GM18870 (cell line): ENCODE results near the gene GRIN1.

Experiments used
- ATAC-seq: cut with Tn5 transposase; IDR thresholded peaks from one replicate; pipeline ENCODE4 v1.9.1; 2021; ENCODE audit warnings: moderate library complexity; ENCODE audit not compliant: unreplicated experiment

The GRIN1 gene

GRCh38 chr9:137161558-137162486 is 22.9 kb downstream of the GRIN1 start:
- no peak for ATAC-seq

DNA sequence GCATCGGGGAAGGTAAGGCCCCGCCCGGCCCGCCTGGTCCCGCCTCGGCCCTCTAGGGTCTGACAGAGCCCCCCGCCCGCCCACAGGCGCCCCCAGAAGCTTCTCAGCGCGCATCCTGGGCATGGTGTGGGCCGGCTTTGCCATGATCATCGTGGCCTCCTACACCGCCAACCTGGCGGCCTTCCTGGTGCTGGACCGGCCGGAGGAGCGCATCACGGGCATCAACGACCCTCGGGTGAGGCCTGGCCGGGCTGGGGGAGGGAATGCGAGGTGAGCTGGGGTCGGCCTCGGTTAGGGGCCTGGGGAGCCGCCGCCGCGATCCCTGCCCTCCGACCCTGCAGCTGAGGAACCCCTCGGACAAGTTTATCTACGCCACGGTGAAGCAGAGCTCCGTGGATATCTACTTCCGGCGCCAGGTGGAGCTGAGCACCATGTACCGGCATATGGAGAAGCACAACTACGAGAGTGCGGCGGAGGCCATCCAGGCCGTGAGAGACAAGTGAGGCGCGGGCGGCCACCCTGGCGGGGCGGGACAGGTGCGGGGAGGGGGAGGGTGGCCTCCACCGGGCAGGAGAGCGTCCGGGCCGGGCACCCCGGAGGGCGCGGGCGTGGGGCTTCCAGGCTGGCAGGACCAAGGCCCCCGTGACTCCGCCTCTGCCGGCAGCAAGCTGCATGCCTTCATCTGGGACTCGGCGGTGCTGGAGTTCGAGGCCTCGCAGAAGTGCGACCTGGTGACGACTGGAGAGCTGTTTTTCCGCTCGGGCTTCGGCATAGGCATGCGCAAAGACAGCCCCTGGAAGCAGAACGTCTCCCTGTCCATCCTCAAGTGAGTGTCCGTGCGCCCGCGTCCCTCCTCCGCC is 23.8 kb downstream of the GRIN1 start:
- ATAC-seq: no peak

GRCh38 chr9:137163365-137163715 is 24.4 kb downstream of the GRIN1 start:
- no peak for ATAC-seq

- ATAC-seq: no peak
Measured at GRCh38 chr9:137163805-137164204, 24.9 kb downstream of the GRIN1 start.

- ATAC-seq: no peak
Measured at GRCh38 chr9:137164370-137165249, 25.7 kb downstream of the GRIN1 start.

DNA sequence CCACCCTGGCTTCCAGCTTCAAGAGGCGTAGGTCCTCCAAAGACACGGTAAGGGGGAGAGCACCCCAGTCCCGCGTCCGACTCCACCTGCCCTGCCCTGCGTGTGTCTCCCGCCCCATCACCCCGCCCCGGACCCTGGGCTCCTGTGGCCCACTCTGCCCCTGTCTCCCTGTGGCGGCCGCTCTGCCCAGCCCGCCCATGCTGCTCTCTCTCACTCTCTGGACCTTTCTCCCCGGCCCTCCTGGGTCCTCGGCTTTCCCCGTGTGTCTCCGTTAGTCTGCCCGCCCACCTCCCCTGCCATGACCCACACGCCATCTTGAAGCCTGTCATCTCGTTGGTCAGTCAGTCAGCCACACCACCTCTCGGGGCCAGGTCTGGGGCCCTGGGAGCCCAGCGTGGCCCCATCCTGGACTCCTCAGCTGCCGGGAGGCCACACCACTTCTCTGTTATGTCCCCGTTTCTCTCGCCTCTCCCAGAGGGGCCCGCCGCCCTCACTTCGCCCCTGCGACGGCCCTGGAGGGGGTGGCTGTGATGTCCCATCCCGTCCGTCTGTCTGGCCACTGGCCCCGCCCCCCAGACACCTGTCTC is 26.4 kb downstream of the GRIN1 start:
- ATAC-seq: no peak

DNA sequence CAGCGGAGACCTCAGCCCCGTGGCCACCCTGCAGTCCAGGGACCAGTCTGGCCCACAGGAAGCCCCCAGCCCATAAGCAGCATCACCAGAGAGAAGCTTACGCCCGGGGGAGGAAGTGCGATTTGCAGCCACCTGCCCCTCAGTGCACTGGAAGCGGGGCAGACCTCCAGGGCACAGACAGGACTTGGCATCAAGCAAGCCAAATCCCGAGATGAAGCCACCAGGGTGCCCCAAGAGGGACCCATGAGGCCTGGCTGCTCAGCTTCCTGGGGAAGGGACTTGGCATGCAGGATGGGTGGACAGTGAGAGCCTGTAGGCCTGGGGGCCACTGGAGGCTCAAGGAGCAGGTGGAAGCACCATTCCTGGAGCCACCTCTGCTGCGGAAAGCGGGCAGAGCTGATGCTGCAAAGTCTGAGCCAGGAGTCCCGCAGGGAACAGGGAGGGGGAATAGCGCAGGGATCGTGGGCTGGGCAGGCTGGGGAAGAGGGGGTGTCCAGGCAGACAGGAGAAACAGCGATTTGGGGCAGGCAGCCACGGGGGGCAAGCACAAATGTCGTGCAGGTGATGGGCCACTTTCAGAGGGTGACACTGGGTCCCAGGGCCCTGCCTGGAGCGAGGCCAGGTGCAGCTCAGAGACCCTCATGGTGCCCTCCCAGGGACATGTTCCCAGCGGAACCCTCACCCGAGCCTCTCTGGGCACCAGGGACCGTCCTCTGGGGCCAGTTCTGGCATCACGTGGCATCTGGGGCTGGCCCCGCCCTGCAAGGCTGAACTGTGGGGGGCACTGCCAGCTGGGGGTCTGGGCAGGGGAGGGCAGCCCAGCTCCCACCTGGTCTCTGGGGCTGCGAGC is 27.7 kb downstream of the GRIN1 start:
- no peak for ATAC-seq

- no peak for ATAC-seq
Measured at GRCh38 chr9:137167277-137167746, 28.4 kb downstream of the GRIN1 start.

DNA sequence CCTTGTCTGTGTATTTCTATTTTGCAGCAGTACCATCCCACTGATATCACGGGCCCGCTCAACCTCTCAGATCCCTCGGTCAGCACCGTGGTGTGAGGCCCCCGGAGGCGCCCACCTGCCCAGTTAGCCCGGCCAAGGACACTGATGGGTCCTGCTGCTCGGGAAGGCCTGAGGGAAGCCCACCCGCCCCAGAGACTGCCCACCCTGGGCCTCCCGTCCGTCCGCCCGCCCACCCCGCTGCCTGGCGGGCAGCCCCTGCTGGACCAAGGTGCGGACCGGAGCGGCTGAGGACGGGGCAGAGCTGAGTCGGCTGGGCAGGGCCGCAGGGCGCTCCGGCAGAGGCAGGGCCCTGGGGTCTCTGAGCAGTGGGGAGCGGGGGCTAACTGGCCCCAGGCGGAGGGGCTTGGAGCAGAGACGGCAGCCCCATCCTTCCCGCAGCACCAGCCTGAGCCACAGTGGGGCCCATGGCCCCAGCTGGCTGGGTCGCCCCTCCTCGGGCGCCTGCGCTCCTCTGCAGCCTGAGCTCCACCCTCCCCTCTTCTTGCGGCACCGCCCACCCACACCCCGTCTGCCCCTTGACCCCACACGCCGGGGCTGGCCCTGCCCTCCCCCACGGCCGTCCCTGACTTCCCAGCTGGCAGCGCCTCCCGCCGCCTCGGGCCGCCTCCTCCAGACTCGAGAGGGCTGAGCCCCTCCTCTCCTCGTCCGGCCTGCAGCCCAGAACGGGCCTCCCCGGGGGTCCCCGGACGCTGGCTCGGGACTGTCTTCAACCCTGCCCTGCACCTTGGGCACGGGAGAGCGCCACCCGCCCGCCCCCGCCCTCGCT is 29.0 kb downstream of the GRIN1 start:
- ATAC-seq: no peak

DNA sequence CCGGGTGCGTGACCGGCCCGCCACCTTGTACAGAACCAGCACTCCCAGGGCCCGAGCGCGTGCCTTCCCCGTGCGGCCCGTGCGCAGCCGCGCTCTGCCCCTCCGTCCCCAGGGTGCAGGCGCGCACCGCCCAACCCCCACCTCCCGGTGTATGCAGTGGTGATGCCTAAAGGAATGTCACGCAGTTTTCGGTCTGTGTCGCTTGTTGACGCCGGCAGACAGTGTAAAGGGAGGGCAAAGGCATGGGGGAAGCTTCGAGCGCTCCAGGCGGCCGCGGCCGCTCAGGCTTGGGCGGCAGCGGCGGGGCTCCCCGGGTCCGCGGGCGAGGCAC is 29.6 kb downstream of the GRIN1 start:
- no peak for ATAC-seq

GRCh38 chr9:137168904-137169856 is 30.2 kb downstream of the GRIN1 start:
- ATAC-seq: no peak

DNA sequence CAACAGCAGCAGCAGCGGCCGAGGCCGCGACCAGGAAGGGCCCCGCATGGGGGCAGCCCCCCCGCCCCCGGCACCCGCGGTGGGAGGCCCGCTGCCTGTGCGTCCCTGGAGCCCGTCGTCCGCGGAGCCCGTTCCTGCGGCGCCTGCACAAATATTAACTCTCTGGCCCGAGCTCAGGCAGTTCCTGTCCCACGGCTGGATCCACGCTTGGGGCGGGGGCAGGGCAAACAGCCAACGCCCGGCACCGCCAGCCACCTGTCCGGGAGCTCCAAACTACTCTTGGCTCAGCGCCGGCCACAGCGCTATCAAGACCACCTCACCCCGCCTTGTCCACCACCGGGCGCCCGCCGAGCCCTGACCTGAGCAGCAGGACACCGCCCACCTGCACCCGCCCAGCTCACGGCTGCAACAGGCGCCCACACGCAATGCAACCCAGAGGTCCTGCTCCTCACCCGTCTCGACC is 31.0 kb downstream of the GRIN1 start, which contains the start of gene LRRC26:
Gene LRRC26, minus strand, starts transcription at position 156 of the 463 bp plus-strand sequence. Its CDS starts 108 bp downstream, at position 48.
- no peak for ATAC-seq

GRCh38 chr9:137170486-137171148 is 31.7 kb downstream of the GRIN1 start:
- no peak for ATAC-seq

DNA sequence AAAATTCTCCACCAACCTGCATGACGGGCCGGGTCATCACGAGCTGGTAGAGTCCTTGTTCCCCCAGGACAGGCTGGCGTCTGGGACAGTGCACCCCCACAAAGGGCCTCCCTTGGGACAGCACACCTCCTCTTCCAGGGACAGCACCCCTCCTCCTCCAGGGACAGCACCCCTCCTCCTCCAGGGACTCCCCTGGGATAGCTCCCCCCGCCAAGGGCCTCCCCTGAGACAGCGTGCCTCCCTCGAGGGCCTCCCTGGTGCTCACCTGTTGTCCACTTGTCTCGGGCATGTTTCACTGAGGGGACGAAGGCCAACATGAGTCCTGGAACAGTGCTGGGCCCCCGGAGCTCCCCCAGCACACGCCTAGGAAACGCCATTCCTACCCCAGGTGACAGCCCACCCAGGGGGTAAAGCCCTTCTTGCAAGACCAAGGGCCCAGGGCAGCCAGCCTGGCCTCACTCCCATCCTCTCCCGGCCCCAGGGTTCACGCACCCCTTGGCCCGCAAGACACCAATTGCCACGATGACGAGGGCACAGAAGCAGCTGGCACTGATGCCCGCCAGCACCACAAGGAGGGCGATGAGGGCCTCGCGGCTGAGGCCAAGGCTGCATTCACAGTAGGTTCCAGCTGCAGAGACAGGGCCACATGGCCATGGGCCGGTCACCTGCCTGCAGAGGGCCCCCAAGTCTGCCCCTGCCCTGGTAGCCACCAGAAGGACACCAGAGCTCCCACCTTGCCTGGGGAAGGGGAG is 32.4 kb downstream of the GRIN1 start:
- no peak for ATAC-seq

DNA sequence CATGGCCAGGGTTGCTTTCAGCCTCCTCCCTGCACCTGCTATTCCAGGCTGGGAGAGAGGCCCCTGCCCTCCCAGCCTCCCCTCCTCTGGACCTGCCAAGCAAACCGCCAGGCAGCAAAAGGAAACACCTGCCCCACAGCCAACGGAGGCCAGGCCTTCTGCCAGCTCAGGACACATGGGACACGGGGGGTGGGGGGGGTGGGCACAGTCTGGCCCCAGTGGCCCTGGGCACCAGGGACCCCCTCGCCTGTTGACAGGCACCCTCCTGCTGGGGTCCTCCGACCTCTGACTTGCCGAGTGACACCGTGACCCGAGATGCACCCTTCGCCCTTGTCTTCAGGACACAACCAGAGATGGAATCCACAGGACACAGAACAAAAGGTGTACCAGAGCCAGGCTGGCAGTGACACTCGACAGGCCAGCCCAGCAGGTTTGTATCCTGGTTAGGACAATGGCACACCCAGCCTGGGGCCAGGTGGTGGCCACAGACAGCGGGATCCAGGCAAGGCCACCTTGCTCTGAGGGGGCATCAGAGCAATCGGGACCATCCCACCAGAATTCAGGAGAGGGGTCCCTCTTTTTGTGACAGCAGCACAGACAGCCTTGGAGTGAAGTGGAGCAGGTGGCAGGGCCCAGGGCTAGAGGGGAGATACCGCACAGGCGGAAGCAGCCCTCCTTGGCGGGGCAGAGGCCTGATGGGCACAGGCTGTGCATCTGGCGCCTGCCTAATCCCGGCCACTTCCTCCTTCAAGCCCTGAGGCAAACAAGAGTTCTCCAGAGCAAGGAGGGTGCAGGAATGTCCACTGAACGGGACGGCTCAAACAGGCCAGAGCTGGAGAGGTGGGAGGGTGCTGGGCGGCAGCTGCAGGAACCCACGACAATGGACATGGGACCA is 34.2 kb downstream of the GRIN1 start:
- ATAC-seq: no peak
